GM23338 (cell line): Measurements from ENCODE around the gene FER. TPM values are rescaled to one million over a fixed set of nuclear protein-coding genes. Genes with fewer than 3 reads are reported as not detected.

ENCODE experiments used
- NANOG ChIP-seq: IDR thresholded peaks from 2 replicates; pipeline ENCODE4 v1.6.1; 2016; ENCODE audit warnings: antibody characterized with exemption, borderline replicate concordance
- POLR2AphosphoS5 ChIP-seq: IDR thresholded peaks from 2 replicates; pipeline ENCODE4 v1.6.1; 2016; ENCODE audit warnings: antibody characterized with exemption, low read depth
- STAT1 ChIP-seq: IDR thresholded peaks from one replicate; pipeline ENCODE4 v1.6.1; 2016; ENCODE audit warnings: antibody characterized with exemption; ENCODE audit not compliant: unreplicated experiment
- ZNF114 ChIP-seq: fragments of 250-450 bp; sonication (Bioruptor Pico); IDR thresholded peaks from 2 replicates; pipeline ENCODE4 v1.5.0; 2020; ENCODE audit warnings: mild to moderate bottlenecking, moderate library complexity
- ZNF331 ChIP-seq: fragments of 250-450 bp; sonication (Bioruptor Pico); IDR thresholded peaks from 2 replicates; pipeline ENCODE4 v1.5.0; 2020; ENCODE audit warnings: low read depth, mild to moderate bottlenecking, moderate library complexity
- polyA plus RNA-seq: library from polyadenylated mRNA; unstranded; fragments of >200 nt; fragmentation: Nextera tagmentation; extraction: Ambion mirVana; gene quantifications from 2 replicates; pipeline ENCODE4 v1.2.1, GENCODE V29; 2016
- total RNA-seq: library from RNA; depleted of rRNA; stranded (reverse); fragments of >200 nt; shearing (Covaris generic); gene quantifications from 2 replicates; pipeline ENCODE4 v1.2.3, GENCODE V29; 2014
- TF ChIP-seq, protein P1 (sequence below): fragments of 250-450 bp; sonication (Bioruptor Pico); IDR thresholded peaks from 2 replicates; pipeline ENCODE4 v1.5.0; 2020; ENCODE audit warnings: mild to moderate bottlenecking, moderate library complexity
- TF ChIP-seq, protein P2 (sequence below): IDR thresholded peaks from one replicate; pipeline ENCODE4 v1.6.1; 2018; ENCODE audit warnings: antibody characterized with exemption; ENCODE audit not compliant: unreplicated experiment

Gene FER
- total and polyA plus RNA-seq, 2 experiments from 2014 or later: 17.4 to 34.8 TPM

DNA sequence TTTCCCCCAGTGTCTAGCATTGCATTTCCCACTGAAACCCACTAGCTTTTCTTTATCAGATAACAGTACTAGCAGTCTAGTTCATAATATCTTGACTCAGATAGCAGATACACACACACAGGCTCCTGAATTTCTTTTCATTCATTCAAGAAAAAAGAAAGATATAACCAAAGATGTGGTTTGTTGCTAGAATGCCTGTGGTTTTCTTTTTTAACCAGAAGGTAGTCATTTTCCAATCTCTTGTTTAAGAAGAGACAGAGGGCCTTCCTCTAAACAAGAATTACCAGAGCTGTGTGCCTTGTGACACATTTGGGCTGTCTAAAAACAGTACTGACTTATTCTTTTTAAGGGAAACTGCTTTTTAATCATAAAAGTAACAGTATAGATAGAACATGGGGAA lies 494.8 kb downstream of the FER start (continued):
- TF ChIP-seq, protein P1, sequence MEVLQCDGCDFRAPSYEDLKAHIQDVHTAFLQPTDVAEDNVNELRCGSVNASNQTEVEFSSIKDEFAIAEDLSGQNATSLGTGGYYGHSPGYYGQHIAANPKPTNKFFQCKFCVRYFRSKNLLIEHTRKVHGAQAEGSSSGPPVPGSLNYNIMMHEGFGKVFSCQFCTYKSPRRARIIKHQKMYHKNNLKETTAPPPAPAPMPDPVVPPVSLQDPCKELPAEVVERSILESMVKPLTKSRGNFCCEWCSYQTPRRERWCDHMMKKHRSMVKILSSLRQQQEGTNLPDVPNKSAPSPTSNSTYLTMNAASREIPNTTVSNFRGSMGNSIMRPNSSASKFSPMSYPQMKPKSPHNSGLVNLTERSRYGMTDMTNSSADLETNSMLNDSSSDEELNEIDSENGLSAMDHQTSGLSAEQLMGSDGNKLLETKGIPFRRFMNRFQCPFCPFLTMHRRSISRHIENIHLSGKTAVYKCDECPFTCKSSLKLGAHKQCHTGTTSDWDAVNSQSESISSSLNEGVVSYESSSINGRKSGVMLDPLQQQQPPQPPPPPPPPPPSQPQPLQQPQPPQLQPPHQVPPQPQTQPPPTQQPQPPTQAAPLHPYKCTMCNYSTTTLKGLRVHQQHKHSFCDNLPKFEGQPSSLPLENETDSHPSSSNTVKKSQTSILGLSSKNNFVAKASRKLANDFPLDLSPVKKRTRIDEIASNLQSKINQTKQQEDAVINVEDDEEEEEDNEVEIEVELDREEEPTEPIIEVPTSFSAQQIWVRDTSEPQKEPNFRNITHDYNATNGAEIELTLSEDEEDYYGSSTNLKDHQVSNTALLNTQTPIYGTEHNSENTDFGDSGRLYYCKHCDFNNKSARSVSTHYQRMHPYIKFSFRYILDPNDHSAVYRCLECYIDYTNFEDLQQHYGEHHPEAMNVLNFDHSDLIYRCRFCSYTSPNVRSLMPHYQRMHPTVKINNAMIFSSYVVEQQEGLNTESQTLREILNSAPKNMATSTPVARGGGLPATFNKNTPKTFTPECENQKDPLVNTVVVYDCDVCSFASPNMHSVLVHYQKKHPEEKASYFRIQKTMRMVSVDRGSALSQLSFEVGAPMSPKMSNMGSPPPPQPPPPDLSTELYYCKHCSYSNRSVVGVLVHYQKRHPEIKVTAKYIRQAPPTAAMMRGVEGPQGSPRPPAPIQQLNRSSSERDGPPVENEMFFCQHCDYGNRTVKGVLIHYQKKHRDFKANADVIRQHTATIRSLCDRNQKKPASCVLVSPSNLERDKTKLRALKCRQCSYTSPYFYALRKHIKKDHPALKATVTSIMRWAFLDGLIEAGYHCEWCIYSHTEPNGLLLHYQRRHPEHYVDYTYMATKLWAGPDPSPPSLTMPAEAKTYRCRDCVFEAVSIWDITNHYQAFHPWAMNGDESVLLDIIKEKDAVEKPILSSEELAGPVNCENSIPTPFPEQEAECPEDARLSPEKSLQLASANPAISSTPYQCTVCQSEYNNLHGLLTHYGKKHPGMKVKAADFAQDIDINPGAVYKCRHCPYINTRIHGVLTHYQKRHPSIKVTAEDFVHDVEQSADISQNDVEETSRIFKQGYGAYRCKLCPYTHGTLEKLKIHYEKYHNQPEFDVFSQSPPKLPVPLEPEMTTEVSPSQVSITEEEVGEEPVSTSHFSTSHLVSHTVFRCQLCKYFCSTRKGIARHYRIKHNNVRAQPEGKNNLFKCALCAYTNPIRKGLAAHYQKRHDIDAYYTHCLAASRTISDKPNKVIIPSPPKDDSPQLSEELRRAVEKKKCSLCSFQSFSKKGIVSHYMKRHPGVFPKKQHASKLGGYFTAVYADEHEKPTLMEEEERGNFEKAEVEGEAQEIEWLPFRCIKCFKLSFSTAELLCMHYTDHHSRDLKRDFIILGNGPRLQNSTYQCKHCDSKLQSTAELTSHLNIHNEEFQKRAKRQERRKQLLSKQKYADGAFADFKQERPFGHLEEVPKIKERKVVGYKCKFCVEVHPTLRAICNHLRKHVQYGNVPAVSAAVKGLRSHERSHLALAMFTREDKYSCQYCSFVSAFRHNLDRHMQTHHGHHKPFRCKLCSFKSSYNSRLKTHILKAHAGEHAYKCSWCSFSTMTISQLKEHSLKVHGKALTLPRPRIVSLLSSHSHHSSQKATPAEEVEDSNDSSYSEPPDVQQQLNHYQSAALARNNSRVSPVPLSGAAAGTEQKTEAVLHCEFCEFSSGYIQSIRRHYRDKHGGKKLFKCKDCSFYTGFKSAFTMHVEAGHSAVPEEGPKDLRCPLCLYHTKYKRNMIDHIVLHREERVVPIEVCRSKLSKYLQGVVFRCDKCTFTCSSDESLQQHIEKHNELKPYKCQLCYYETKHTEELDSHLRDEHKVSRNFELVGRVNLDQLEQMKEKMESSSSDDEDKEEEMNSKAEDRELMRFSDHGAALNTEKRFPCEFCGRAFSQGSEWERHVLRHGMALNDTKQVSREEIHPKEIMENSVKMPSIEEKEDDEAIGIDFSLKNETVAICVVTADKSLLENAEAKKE: no peak
- TF ChIP-seq, protein P2, sequence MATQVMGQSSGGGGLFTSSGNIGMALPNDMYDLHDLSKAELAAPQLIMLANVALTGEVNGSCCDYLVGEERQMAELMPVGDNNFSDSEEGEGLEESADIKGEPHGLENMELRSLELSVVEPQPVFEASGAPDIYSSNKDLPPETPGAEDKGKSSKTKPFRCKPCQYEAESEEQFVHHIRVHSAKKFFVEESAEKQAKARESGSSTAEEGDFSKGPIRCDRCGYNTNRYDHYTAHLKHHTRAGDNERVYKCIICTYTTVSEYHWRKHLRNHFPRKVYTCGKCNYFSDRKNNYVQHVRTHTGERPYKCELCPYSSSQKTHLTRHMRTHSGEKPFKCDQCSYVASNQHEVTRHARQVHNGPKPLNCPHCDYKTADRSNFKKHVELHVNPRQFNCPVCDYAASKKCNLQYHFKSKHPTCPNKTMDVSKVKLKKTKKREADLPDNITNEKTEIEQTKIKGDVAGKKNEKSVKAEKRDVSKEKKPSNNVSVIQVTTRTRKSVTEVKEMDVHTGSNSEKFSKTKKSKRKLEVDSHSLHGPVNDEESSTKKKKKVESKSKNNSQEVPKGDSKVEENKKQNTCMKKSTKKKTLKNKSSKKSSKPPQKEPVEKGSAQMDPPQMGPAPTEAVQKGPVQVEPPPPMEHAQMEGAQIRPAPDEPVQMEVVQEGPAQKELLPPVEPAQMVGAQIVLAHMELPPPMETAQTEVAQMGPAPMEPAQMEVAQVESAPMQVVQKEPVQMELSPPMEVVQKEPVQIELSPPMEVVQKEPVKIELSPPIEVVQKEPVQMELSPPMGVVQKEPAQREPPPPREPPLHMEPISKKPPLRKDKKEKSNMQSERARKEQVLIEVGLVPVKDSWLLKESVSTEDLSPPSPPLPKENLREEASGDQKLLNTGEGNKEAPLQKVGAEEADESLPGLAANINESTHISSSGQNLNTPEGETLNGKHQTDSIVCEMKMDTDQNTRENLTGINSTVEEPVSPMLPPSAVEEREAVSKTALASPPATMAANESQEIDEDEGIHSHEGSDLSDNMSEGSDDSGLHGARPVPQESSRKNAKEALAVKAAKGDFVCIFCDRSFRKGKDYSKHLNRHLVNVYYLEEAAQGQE: no peak
- no peak for TF ChIP-seq POLR2AphosphoS5
- TF ChIP-seq ZNF331 (CRISPR knock-in tag): no peak
- no peak for TF ChIP-seq NANOG
- TF ChIP-seq STAT1: no peak
- no peak for TF ChIP-seq ZNF114 (CRISPR knock-in tag)
